ENCODE results near the gene PSMA7.

Gene PSMA7

GRCh38 chr20:62160253-62160652 lies 17.1 kb upstream of the PSMA7 start:
- in situ Hi-C loops (cut with MboI; ENCODE audit: low sequenced_read_pairs, unreplicated experiment) = no loop called here
- DNase-seq (ENCODE audit: low spot score) = no peak
- TF ChIP-seq CTCF (IDR thresholded peaks at IDR 0.05; ENCODE audit: borderline replicate concordance, control extremely low read depth, extremely low read depth, insufficient read depth, missing control alignments) = no peak

- no peak for TF ChIP-seq CTCF (IDR thresholded peaks at IDR 0.05; ENCODE audit: borderline replicate concordance, control extremely low read depth, extremely low read depth, insufficient read depth, missing control alignments)
- in situ Hi-C loops (cut with MboI; ENCODE audit: low sequenced_read_pairs, unreplicated experiment) = no loop called here
- DNase-seq (ENCODE audit: low spot score) = peak; percentile 83
These were observed 16.6 kb upstream of the PSMA7 start for GRCh38 chr20:62159839-62160238.

- in situ Hi-C loops (cut with MboI; ENCODE audit: low sequenced_read_pairs, unreplicated experiment) = no loop called here
- DNase-seq (ENCODE audit: low spot score) = no peak
- TF ChIP-seq CTCF (IDR thresholded peaks at IDR 0.05; ENCODE audit: borderline replicate concordance, control extremely low read depth, extremely low read depth, insufficient read depth, missing control alignments) = no peak
These were observed 15.9 kb upstream of the PSMA7 start for GRCh38 chr20:62159052-62159451.

GRCh38 chr20:62158541-62158940 lies 15.3 kb upstream of the PSMA7 start:
- in situ Hi-C loops (cut with MboI; ENCODE audit: low sequenced_read_pairs, unreplicated experiment) = no loop called here
- no peak for TF ChIP-seq CTCF (IDR thresholded peaks at IDR 0.05; ENCODE audit: borderline replicate concordance, control extremely low read depth, extremely low read depth, insufficient read depth, missing control alignments)
- no peak for DNase-seq (ENCODE audit: low spot score)

- in situ Hi-C loops (cut with MboI; ENCODE audit: low sequenced_read_pairs, unreplicated experiment) = no loop called here
- TF ChIP-seq CTCF (IDR thresholded peaks at IDR 0.05; ENCODE audit: borderline replicate concordance, control extremely low read depth, extremely low read depth, insufficient read depth, missing control alignments) = no peak
- no peak for DNase-seq (ENCODE audit: low spot score)
These were observed 14.8 kb upstream of the PSMA7 start for GRCh38 chr20:62158088-62158400.

- DNase-seq (ENCODE audit: low spot score) = no peak
- no peak for TF ChIP-seq CTCF (IDR thresholded peaks at IDR 0.05; ENCODE audit: borderline replicate concordance, control extremely low read depth, extremely low read depth, insufficient read depth, missing control alignments)
- in situ Hi-C loops (cut with MboI; ENCODE audit: low sequenced_read_pairs, unreplicated experiment) = no loop called here
These were observed 14.3 kb upstream of the PSMA7 start for GRCh38 chr20:62157387-62158087.

Measured in GM13976 (cell line).